Activated CD4-positive, alpha-beta T cell treated with anti-CD3 and anti-CD28 coated beads for 36 hours (primary cell): ENCODE measurements around the gene MAP1S. TPM values are rescaled to one million over a fixed set of nuclear protein-coding genes. Genes with fewer than 3 reads are reported as not detected.
A peak's percentile ranks its signal among the peaks of the same experiment; 100 is the strongest.

ENCODE experiments used
- ATAC-seq: fragments of 200-7000 bp; cut with Tn5 transposase; one replicate; pipeline ENCODE4 v1.10.0; 2021; ENCODE audit warnings: mild to moderate bottlenecking, moderate library complexity
- CTCF ChIA-PET: fragments of 350-600 bp; sonication (Branson Sonifier 250); formaldehyde crosslinking; loops from one replicate; lab custom pipeline; 2021; ENCODE audit warnings: antibody characterized with exemption; lab: Charles Lee
- POLR2A ChIA-PET: fragments of 350-600 bp; sonication (Branson Sonifier 250); formaldehyde crosslinking; loops from one replicate; lab custom pipeline; 2021; ENCODE audit warnings: antibody characterized with exemption, inconsistent platforms; lab: Charles Lee
- DNase-seq: peaks from one replicate; pipeline ENCODE4 v3.0.0-alpha.2; 2020
- H3K27ac Mint-ChIP-seq: one replicate; pipeline ENCODE4 v1.8.0; 2021; ENCODE audit warnings: mixed read lengths
- H3K27me3 Mint-ChIP-seq: one replicate; pipeline ENCODE4 v1.8.0; 2021; ENCODE audit warnings: mixed read lengths
- H3K36me3 Mint-ChIP-seq: one replicate; pipeline ENCODE4 v1.8.0; 2021; ENCODE audit warnings: low read depth, mixed read lengths
- H3K4me1 Mint-ChIP-seq: one replicate; pipeline ENCODE4 v1.8.0; 2021; ENCODE audit warnings: mixed read lengths
- H3K4me3 Mint-ChIP-seq: one replicate; pipeline ENCODE4 v1.8.0; 2021; ENCODE audit warnings: mild to moderate bottlenecking, moderate library complexity, mixed read lengths
- H3K9me3 Mint-ChIP-seq: one replicate; pipeline ENCODE4 v1.8.0; 2021; ENCODE audit warnings: low read depth, mixed read lengths
- intact Hi-C, 2 experiments: fragments of 100-400 bp; cut with DNase I in 1 of 2; cut with micrococcal nuclease in 1 of 2; formaldehyde crosslinking; loops; one replicate each; pipeline versions ENCODE4 v1.14.2 to v1.15.1; 2022 to 2024; cut with DNase I, micrococcal nuclease
- total RNA-seq, 2 experiments: library from RNA; stranded (reverse); gene quantifications; one replicate each; pipeline ENCODE4 v1.2.3, GENCODE V29; 2021

Gene MAP1S
- total RNA-seq, 2 experiments from 2014 or later: 57.6 to 79.3 TPM

GRCh38 chr19:17741456-17741855 is 22.2 kb downstream of the MAP1S start:
- POLR2A ChIA-PET: interaction anchor here (0.6 to 1.7 kb wide), 3 partner anchors 10 to 22 kb away, joined by 3 to 5 read pairs (median 4); partner anchors contain the start of genes FCHO1 and MAP1S
- Mint-ChIP-seq H3K9me3 (no peaks in the 10 kb centered on the region), H3K36me3 (no peaks in the 10 kb centered on the region), H3K4me1 (peaks cover 10% of the 10 kb centered on the region), H3K27ac (peak overlapping the region; percentile 29), H3K4me3 (no peak overlapping the region), H3K27me3 (no peaks in the 10 kb centered on the region)
- intact Hi-C loops: no loop called here
- CTCF ChIA-PET: interaction anchor here (0.6 to 1.3 kb wide), 4 partner anchors 11 to 82 kb away, joined by 3 to 5 read pairs (median 4); no protein-coding TSS in a partner anchor
- ATAC-seq: no peak
- DNase-seq: no peak

- ATAC-seq: no peak
- POLR2A ChIA-PET: interaction anchor here (0.6 kb wide), 2 partner anchors 105 to 113 kb away, joined by 3 to 11 read pairs; no protein-coding TSS in a partner anchor
- peaks cover 20% of the 10 kb centered on the region for H3K4me1 Mint-ChIP-seq
- H3K9me3 Mint-ChIP-seq: no peaks in the 10 kb centered on the region
- DNase-seq: peak; percentile 44
- CTCF ChIA-PET: interaction anchor here (0.6 kb wide), 1 partner anchor 28 kb away, joined by 3 read pairs; no protein-coding TSS in a partner anchor
- no peak overlapping the region for H3K4me3 Mint-ChIP-seq
- H3K27ac Mint-ChIP-seq: peak overlapping the region; percentile 51
- H3K27me3 Mint-ChIP-seq: no peaks in the 10 kb centered on the region
- intact Hi-C loops: no loop called here
- peaks cover 2% of the 10 kb centered on the region for H3K36me3 Mint-ChIP-seq
Measured at GRCh38 chr19:17743874-17744580, 24.7 kb downstream of the MAP1S start.

GRCh38 chr19:17747205-17748098 is 28.2 kb downstream of the MAP1S start:
- no peaks in the 10 kb centered on the region for H3K27me3 Mint-ChIP-seq
- peaks cover 42% of the 10 kb centered on the region for H3K4me1 Mint-ChIP-seq
- H3K36me3 Mint-ChIP-seq: peaks cover 7% of the 10 kb centered on the region
- H3K4me3 Mint-ChIP-seq: peak overlapping the region; percentile 76
- ChIA-PET CTCF (interaction anchor here (0.6 to 1.7 kb wide), 5 partner anchors 8 to 141 kb away, joined by 3 to 9 read pairs (median 5); partner anchors contain the start of gene RPL18A), POLR2A (interaction anchor here (0.6 to 0.9 kb wide), 2 partner anchors 28 to 33 kb away, joined by 3 to 7 read pairs; partner anchors contain the start of gene MAP1S)
- ATAC-seq: peak; percentile 90
- H3K9me3 Mint-ChIP-seq: no peaks in the 10 kb centered on the region
- peak overlapping the region; percentile 60 for H3K27ac Mint-ChIP-seq
- peak; percentile 98 for DNase-seq
- intact Hi-C loops: loop anchor here (1.0 to 2.0 kb wide), 8 partner anchors 28 to 672 kb away; partner anchors contain the start of genes MAP1S (in 2 of the 2), COLGALT1 (in 1 of the 2), HAUS8 (in 1 of the 2) and JAK3 (in 1 of the 2)

- CTCF ChIA-PET: interaction anchor here (1.6 to 1.7 kb wide), 2 partner anchors 110 to 111 kb away, joined by 4 to 9 read pairs; partner anchors contain the start of gene RPL18A
- H3K4me3 Mint-ChIP-seq: peak overlapping the region; percentile 76
- H3K27ac Mint-ChIP-seq: peak overlapping the region; percentile 87
- POLR2A ChIA-PET: interaction anchor here (0.7 kb wide), 1 partner anchor 98 kb away, joined by 4 read pairs; no protein-coding TSS in a partner anchor
- no peaks in the 10 kb centered on the region for H3K9me3 Mint-ChIP-seq
- H3K36me3 Mint-ChIP-seq: peaks cover 11% of the 10 kb centered on the region
- ATAC-seq: no peak
- H3K4me1 Mint-ChIP-seq: peaks cover 46% of the 10 kb centered on the region
- intact Hi-C loops: no loop called here
- no peak for DNase-seq
- H3K27me3 Mint-ChIP-seq: no peaks in the 10 kb centered on the region
Measured at GRCh38 chr19:17748884-17749638, 29.8 kb downstream of the MAP1S start.

GRCh38 chr19:17749912-17750317 is 30.6 kb downstream of the MAP1S start:
- intact Hi-C loops: no loop called here

GRCh38 chr19:17751103-17751911 is 32.0 kb downstream of the MAP1S start, which contains the start of gene FCHO1:
Gene FCHO1 (plus strand): TSS chr19:17751477. CDS start chr19:17755165, 3,688 bp downstream.
- POLR2A ChIA-PET: interaction anchor here (0.7 to 1.1 kb wide), 3 partner anchors 11 to 114 kb away, joined by 3 to 5 read pairs (median 3); no protein-coding TSS in a partner anchor
- ATAC-seq: peak; percentile 66
- H3K4me3 Mint-ChIP-seq: peak within 1 kb of the TSS; percentile 76

More at GRCh38 chr19:17749912-17750317, 30.6 kb downstream of the MAP1S start:
- Mint-ChIP-seq H3K27ac (peak overlapping the region; percentile 87), H3K36me3 (peaks cover 16% of the 10 kb centered on the region), H3K27me3 (no peaks in the 10 kb centered on the region), H3K9me3 (no peaks in the 10 kb centered on the region), H3K4me3 (peak overlapping the region; percentile 76), H3K4me1 (peaks cover 51% of the 10 kb centered on the region)
- ChIA-PET CTCF (interaction anchor here (0.9 to 1.6 kb wide), 2 partner anchors 45 to 109 kb away, joined by 3 to 4 read pairs; partner anchors contain the start of gene RPL18A), POLR2A (interaction anchor here (0.7 kb wide), 1 partner anchor 8 kb away, joined by 4 read pairs; no protein-coding TSS in a partner anchor)
- DNase-seq (peak; percentile 76), ATAC-seq (peak; percentile 24)

GRCh38 chr19:17751912-17752273 is 32.6 kb downstream of the MAP1S start:
- H3K9me3 Mint-ChIP-seq: no peaks in the 10 kb centered on the region
- H3K4me3 Mint-ChIP-seq: peak overlapping the region; percentile 76
- ChIA-PET CTCF (interaction anchor here (1.1 to 1.6 kb wide), 3 partner anchors 10 to 52 kb away, joined by 3 to 4 read pairs (median 4); partner anchors contain the start of gene MAP1S), POLR2A (interaction anchor here (1.1 kb wide), 1 partner anchor 11 kb away, joined by 5 read pairs; no protein-coding TSS in a partner anchor)
- peak overlapping the region; percentile 87 for H3K27ac Mint-ChIP-seq
- H3K27me3 Mint-ChIP-seq: no peaks in the 10 kb centered on the region
- intact Hi-C loops: loop anchor here in 1 of 2 experiments (1.0 kb wide), 2 partner anchors 33 to 103 kb away; partner anchors contain the start of gene MAP1S
- H3K36me3 Mint-ChIP-seq: peaks cover 30% of the 10 kb centered on the region
- no peak for ATAC-seq
- no peak for DNase-seq
- peaks cover 65% of the 10 kb centered on the region for H3K4me1 Mint-ChIP-seq

More at GRCh38 chr19:17751103-17751911, 32.0 kb downstream of the MAP1S start, which contains the start of gene FCHO1:
- H3K27ac Mint-ChIP-seq: peak within 1 kb of the TSS; percentile 87
- peaks cover 64% of the 10 kb centered on the region for H3K4me1 Mint-ChIP-seq
- DNase-seq: peak; percentile 92
- peaks cover 26% of the 10 kb centered on the region for H3K36me3 Mint-ChIP-seq
- no peaks in the 10 kb centered on the region for H3K27me3 Mint-ChIP-seq
- H3K9me3 Mint-ChIP-seq: no peaks in the 10 kb centered on the region
- intact Hi-C loops: loop anchor here in 1 of 2 experiments (1.0 kb wide), 2 partner anchors 32 to 104 kb away; partner anchors contain the start of gene MAP1S
- CTCF ChIA-PET: interaction anchor here (0.6 to 1.6 kb wide), 4 partner anchors 9 to 1070 kb away, joined by 4 read pairs; partner anchors contain the start of gene MAP1S

GRCh38 chr19:17752865-17753639 is 33.8 kb downstream of the MAP1S start:
- POLR2A ChIA-PET: interaction anchor here (0.6 kb wide), 2 partner anchors 49 to 1432 kb away, joined by 3 to 14 read pairs; no protein-coding TSS in a partner anchor

More at GRCh38 chr19:17752865-17753639, 33.8 kb downstream of the MAP1S start:
- CTCF ChIA-PET: interaction anchor here (1.1 to 1.6 kb wide), 3 partner anchors 11 to 51 kb away, joined by 3 to 4 read pairs (median 4); partner anchors contain the start of gene MAP1S
- ATAC-seq (no peak), DNase-seq (no peak)
- peaks cover 62% of the 10 kb centered on the region for H3K4me1 Mint-ChIP-seq
- peaks cover 38% of the 10 kb centered on the region for H3K36me3 Mint-ChIP-seq
- no peaks in the 10 kb centered on the region for H3K9me3 Mint-ChIP-seq
- no peaks in the 10 kb centered on the region for H3K27me3 Mint-ChIP-seq
- no peak overlapping the region for H3K4me3 Mint-ChIP-seq
- intact Hi-C loops: no loop called here
- H3K27ac Mint-ChIP-seq: no peak overlapping the region
